Stimulated activated naive CD8-positive, alpha-beta T cell treated with anti-CD3 and anti-CD28 coated beads, Interleukin-15, amount 100 ng/mL, for 72 hours (primary cell): ENCODE measurements around the gene HCN4.
"Not testable (repeated sequence)": the region's sequence is repeated elsewhere in the genome, so short reads cannot be mapped to it uniquely, and the experiment has no call there.

Source experiments
- ATAC-seq: fragments of 150-1000 bp; cut with Tn5 transposase; 2 replicates; pipeline ENCODE4 v1.10.0; 2021; ENCODE audit warnings: mild to moderate bottlenecking, moderate library complexity
- DNase-seq, 2 donors: peaks; one replicate each; pipeline ENCODE4 v3.0.0; 2021 to 2022
- H3K27ac Mint-ChIP-seq, 2 donors: one replicate each; pipeline ENCODE4 v1.8.0; 2022; ENCODE audit warnings: mild to moderate bottlenecking in 2 of 2, mixed read lengths in 2 of 2, moderate library complexity in 2 of 2
- H3K27me3 Mint-ChIP-seq: one replicate; pipeline ENCODE4 v1.8.0; 2022; ENCODE audit warnings: mixed read lengths
- H3K4me1 Mint-ChIP-seq: one replicate; pipeline ENCODE4 v1.8.0; 2022; ENCODE audit warnings: mild to moderate bottlenecking, mixed read lengths
- H3K4me3 Mint-ChIP-seq, 2 donors: one replicate each; pipeline ENCODE4 v1.8.0; 2022; ENCODE audit warnings: mild to moderate bottlenecking in 2 of 2, mixed read lengths in 2 of 2, moderate library complexity in 1 of 2
- H3K9me3 Mint-ChIP-seq, 2 donors: one replicate each; pipeline ENCODE4 v1.8.0; 2022; ENCODE audit warnings: mixed read lengths in 2 of 2

HCN4 gene

GRCh38 chr15:73313861-73314260, 54.9 kb downstream of the HCN4 start:
- H3K9me3 Mint-ChIP-seq = no peaks in the 10 kb centered on the region
- no peak overlapping the region for H3K27ac Mint-ChIP-seq
- no peak for DNase-seq
- peaks cover 16% of the 10 kb centered on the region for H3K27me3 Mint-ChIP-seq
- no peak for ATAC-seq
- H3K4me3 Mint-ChIP-seq = no peak overlapping the region
- peaks cover 13% of the 10 kb centered on the region for H3K4me1 Mint-ChIP-seq

- H3K27me3 Mint-ChIP-seq = no peaks in the 10 kb centered on the region
- H3K4me3 Mint-ChIP-seq = no peak overlapping the region
- H3K9me3 Mint-ChIP-seq = no peaks in the 10 kb centered on the region
- H3K4me1 Mint-ChIP-seq = peaks cover 6% of the 10 kb centered on the region
- DNase-seq (no peak), ATAC-seq (no peak)
- H3K27ac Mint-ChIP-seq = no peak overlapping the region
Observed at GRCh38 chr15:73308305-73308704, 60.5 kb downstream of the HCN4 start.

- H3K4me3 Mint-ChIP-seq = no peak overlapping the region
- H3K27me3 Mint-ChIP-seq = no peaks in the 10 kb centered on the region
- no peak for DNase-seq
- peaks cover 17% of the 10 kb centered on the region for H3K4me1 Mint-ChIP-seq
- peak; percentile 49 for ATAC-seq
- no peak overlapping the region for H3K27ac Mint-ChIP-seq
- H3K9me3 Mint-ChIP-seq = no peaks in the 10 kb centered on the region
Observed at GRCh38 chr15:73305331-73306211, 63.2 kb downstream of the HCN4 start.

- no peak for ATAC-seq
- H3K9me3 Mint-ChIP-seq = no peaks in the 10 kb centered on the region
- DNase-seq = no peak
- no peak overlapping the region for H3K4me3 Mint-ChIP-seq
- H3K27ac Mint-ChIP-seq = peak overlapping the region in 1 of 2 donors; percentile 25
- peaks cover 17% of the 10 kb centered on the region for H3K4me1 Mint-ChIP-seq
- no peaks in the 10 kb centered on the region for H3K27me3 Mint-ChIP-seq
Observed at GRCh38 chr15:73303636-73304035, 65.1 kb downstream of the HCN4 start.

- not testable (repeated sequence) for H3K27me3 Mint-ChIP-seq, ATAC-seq, H3K27ac Mint-ChIP-seq, H3K9me3 Mint-ChIP-seq, DNase-seq, H3K4me3 Mint-ChIP-seq
- peaks cover 17% of the 10 kb centered on the region for H3K4me1 Mint-ChIP-seq
Observed at GRCh38 chr15:73300286-73300685, 68.5 kb downstream of the HCN4 start.

GRCh38 chr15:73298522-73299245, 70.1 kb downstream of the HCN4 start:
- no peaks in the 10 kb centered on the region for H3K9me3 Mint-ChIP-seq
- H3K4me3 Mint-ChIP-seq = no peak overlapping the region
- ATAC-seq (no peak), DNase-seq (no peak)
- no peak overlapping the region for H3K27ac Mint-ChIP-seq
- no peaks in the 10 kb centered on the region for H3K27me3 Mint-ChIP-seq
- peaks cover 15% of the 10 kb centered on the region for H3K4me1 Mint-ChIP-seq

- H3K9me3 Mint-ChIP-seq = no peaks in the 10 kb centered on the region
- no peaks in the 10 kb centered on the region for H3K4me1 Mint-ChIP-seq
- DNase-seq = no peak
- H3K27me3 Mint-ChIP-seq = no peaks in the 10 kb centered on the region
- ATAC-seq = no peak
- peak overlapping the region in 1 of 2 donors; percentile 49 for H3K27ac Mint-ChIP-seq
- H3K4me3 Mint-ChIP-seq = no peak overlapping the region
Observed at GRCh38 chr15:73296609-73297353, 72.0 kb downstream of the HCN4 start.

- H3K4me1 Mint-ChIP-seq = no peaks in the 10 kb centered on the region
- H3K4me3 Mint-ChIP-seq = no peak overlapping the region
- H3K27me3 Mint-ChIP-seq = no peaks in the 10 kb centered on the region
- ATAC-seq = no peak
- no peaks in the 10 kb centered on the region for H3K9me3 Mint-ChIP-seq
- H3K27ac Mint-ChIP-seq = no peak overlapping the region
- no peak for DNase-seq
Observed at GRCh38 chr15:73295630-73296286, 73.0 kb downstream of the HCN4 start.

GRCh38 chr15:73293773-73294172, 75.0 kb downstream of the HCN4 start:
- DNase-seq (no peak), ATAC-seq (no peak)
- H3K27ac Mint-ChIP-seq = no peak overlapping the region
- no peaks in the 10 kb centered on the region for H3K4me1 Mint-ChIP-seq
- no peaks in the 10 kb centered on the region for H3K9me3 Mint-ChIP-seq
- no peaks in the 10 kb centered on the region for H3K27me3 Mint-ChIP-seq
- no peak overlapping the region for H3K4me3 Mint-ChIP-seq

- Mint-ChIP-seq H3K27ac (no peak overlapping the region), H3K9me3 (no peaks in the 10 kb centered on the region), H3K27me3 (no peaks in the 10 kb centered on the region), H3K4me3 (no peak overlapping the region), H3K4me1 (no peaks in the 10 kb centered on the region)
- DNase-seq (no peak), ATAC-seq (no peak)
Observed at GRCh38 chr15:73291441-73291840, 77.3 kb downstream of the HCN4 start.

- DNase-seq (no peak), ATAC-seq (no peak)
- Mint-ChIP-seq H3K27me3 (no peaks in the 10 kb centered on the region), H3K4me1 (no peaks in the 10 kb centered on the region), H3K27ac (no peak overlapping the region), H3K9me3 (no peaks in the 10 kb centered on the region), H3K4me3 (no peak overlapping the region)
Observed at GRCh38 chr15:73287019-73287418, 81.7 kb downstream of the HCN4 start.

GRCh38 chr15:73286311-73286710, 82.4 kb downstream of the HCN4 start:
- Mint-ChIP-seq H3K9me3 (no peaks in the 10 kb centered on the region), H3K27me3 (no peaks in the 10 kb centered on the region), H3K4me3 (no peak overlapping the region), H3K27ac (no peak overlapping the region), H3K4me1 (no peaks in the 10 kb centered on the region)
- DNase-seq (no peak), ATAC-seq (no peak)

- Mint-ChIP-seq H3K27ac (no peak overlapping the region), H3K27me3 (no peaks in the 10 kb centered on the region), H3K4me1 (no peaks in the 10 kb centered on the region), H3K9me3 (no peaks in the 10 kb centered on the region), H3K4me3 (no peak overlapping the region)
- ATAC-seq = no peak
- no peak for DNase-seq
Observed at GRCh38 chr15:73284090-73284716, 84.6 kb downstream of the HCN4 start.

- Mint-ChIP-seq H3K9me3 (no peaks in the 10 kb centered on the region), H3K4me1 (no peaks in the 10 kb centered on the region), H3K27me3 (no peaks in the 10 kb centered on the region), H3K4me3 (no peak overlapping the region), H3K27ac (no peak overlapping the region)
- DNase-seq = no peak
- ATAC-seq = no peak
Observed at GRCh38 chr15:73283366-73283962, 85.3 kb downstream of the HCN4 start.
